HFF-Myc (cell line): ENCODE measurements around the gene RAB40B.
A peak's percentile ranks its signal among the peaks of the same experiment; 100 is the strongest.

Experiments
- DNase-seq: peaks from one replicate; pipeline ENCODE4 v3.0.0-alpha.2; 2011; ENCODE audit warnings: low read depth; ENCODE audit errors: extremely low read depth
- H3K4me3 ChIP-seq: replicated peaks from 2 replicates; pipeline ENCODE4 v1.5.1; 2011; ENCODE audit warnings: low read depth, mild to moderate bottlenecking, control low read depth, low read length
- CTCF ChIP-seq: IDR thresholded peaks from 2 replicates; pipeline ENCODE4 v1.5.1; 2012; ENCODE audit warnings: mild to moderate bottlenecking, low read depth, low read length, control low read depth; ENCODE audit errors: missing control alignments

RAB40B gene

GRCh38 chr17:82702231-82702927 lies 3.9 kb upstream of the RAB40B start:
- no peak for TF ChIP-seq CTCF
- DNase-seq: no peak
- H3K4me3 ChIP-seq: no peak overlapping the region

DNA sequence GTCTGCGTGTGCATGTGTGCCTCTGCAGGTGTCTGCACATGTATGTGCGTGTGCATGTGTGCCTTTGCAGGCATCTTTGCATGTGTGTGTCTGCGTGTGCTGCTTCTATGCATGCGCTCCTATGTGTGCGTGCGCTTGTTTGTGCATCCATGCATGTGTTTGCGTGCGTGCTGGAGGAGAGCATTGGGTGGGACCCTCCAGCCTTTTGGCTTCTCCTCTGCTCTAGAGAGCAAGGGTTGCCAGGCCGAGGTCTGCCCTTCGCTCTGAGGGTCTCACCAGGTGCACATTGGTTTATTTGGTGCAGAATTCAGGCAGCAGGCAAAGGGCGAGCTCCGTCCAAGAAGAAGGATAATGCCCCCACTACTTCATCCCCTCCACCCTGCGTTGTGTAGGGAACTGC lies 1.1 kb upstream of the RAB40B start:
- no peak for TF ChIP-seq CTCF
- H3K4me3 ChIP-seq: peak overlapping the region; percentile 53
- no peak for DNase-seq

- no peak for DNase-seq
- H3K4me3 ChIP-seq: peak overlapping the region; percentile 53
- TF ChIP-seq CTCF: no peak
These were observed 510 bp upstream of the RAB40B start for GRCh38 chr17:82698974-82699442.

GRCh38 chr17:82697808-82698064 lies 762 bp downstream of the RAB40B start:
- peak overlapping the region; percentile 49 for H3K4me3 ChIP-seq
- no peak for TF ChIP-seq CTCF
- no peak for DNase-seq

GRCh38 chr17:82696916-82697807 lies 1.3 kb downstream of the RAB40B start:
- H3K4me3 ChIP-seq: peak overlapping the region; percentile 49
- TF ChIP-seq CTCF: no peak
- DNase-seq: no peak

DNA sequence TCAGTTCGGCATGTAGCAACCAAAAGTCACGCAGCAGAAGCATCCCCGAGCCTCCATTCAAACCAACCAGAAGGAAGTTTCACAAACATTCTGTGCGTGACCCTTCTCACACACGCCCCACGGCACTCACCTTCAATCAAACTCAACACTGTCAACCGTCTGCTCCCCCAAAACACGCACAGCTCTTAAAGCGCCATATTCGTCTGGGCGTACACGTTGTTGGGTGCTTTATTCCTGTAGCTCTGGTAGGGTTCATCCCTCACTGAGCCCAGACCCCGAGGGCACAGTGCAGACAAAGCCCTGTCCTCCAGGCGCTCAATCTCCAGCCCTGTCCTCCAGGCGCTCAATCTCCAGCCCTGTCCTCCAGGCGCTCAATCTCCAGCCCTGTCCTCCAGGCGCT lies 2.2 kb downstream of the RAB40B start:
- H3K4me3 ChIP-seq: no peak overlapping the region
- no peak for TF ChIP-seq CTCF
- no peak for DNase-seq

- no peak for TF ChIP-seq CTCF
- no peak for DNase-seq
These were observed 3.9 kb downstream of the RAB40B start for GRCh38 chr17:82694647-82695046.

More at GRCh38 chr17:82694647-82695046, 3.9 kb downstream of the RAB40B start:
- no peak overlapping the region for H3K4me3 ChIP-seq
